Measurements from ENCODE around the gene ZFP91.
A peak's percentile ranks its signal among the peaks of the same experiment; 100 is the strongest.

ZFP91 gene

DNA sequence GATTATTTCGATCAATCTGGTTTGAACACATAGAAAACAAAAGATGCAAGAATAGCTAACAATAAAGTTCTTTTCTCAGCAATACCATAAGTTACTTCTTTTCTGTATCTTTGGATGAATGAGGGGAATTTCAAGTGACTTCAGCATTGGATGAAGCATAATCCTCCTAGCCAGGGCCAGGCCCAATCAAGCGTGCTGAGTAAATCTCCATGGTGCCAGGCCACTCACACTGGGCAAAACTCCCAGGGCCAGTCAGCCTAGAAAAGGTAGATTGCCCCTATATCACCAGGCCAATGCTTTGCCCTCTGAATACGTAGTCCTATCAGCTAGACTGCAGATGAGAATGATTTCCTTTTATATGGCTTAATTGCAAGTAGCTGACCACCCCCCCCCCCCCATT lies 49.6 kb downstream of the ZFP91 start:
- FAIRE-seq (peak; percentile 89), DNase-seq (ENCODE audit: low spot score) (peak; percentile 74)

DNA sequence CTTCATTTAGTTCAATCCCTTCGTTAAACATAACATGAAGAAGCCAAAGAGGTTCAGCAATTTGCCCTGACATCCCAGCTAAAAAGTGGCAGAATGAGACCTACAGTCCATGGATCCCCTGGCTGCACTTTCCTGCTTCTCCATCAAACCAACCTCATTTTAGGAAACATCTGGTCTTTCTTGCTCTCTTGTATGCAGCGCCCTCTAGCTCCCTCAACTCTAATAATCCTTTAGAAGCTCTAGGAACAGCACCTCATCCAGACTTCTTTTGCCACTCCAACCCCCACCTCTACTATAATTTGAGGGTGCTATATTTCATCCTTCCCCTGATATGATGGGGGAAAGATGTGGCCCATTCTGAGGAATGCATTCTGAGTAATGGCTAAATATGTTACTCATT lies 51.0 kb downstream of the ZFP91 start:
- no peak for FAIRE-seq
- no peak for DNase-seq (ENCODE audit: low spot score)

DNA sequence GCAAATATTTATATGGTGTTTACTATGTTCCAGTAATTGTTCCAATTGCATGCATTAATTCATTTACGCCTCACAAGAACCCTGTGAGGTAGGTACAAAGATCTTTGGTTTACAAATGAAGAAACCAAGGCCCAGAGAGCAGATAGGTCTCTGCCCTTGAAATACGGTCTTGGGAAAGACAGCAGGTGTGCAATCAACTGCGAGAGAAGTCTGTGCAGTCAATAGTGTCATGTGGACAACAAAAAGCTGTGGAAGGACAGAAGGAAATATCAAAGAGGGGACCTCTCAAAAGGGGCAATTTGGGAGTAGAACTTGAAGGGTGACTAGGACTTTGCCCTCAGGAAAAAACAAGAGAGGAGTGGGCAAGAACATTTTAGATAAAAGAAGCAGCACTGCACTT lies 52.5 kb downstream of the ZFP91 start:
- no peak for FAIRE-seq
- DNase-seq (ENCODE audit: low spot score): no peak

DNA sequence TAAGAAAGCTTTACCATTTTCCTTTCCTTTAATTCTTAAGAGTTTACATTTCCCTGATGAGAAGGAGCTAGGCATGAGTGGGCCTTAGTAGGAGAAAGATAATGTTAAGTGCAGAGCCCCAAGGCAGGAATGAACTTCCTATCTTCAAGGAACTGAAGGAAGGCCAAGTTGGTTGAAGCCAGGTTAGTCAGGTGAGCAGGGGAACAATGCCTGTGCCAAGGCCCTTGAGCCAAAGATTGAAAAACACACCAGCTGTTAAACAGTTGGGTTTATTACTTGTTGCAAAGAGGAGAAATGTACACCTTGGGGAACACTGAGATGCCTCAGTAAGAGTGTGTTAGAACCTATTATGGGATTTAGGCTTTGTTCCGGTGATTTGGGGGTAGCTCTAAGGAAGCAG lies 53.6 kb downstream of the ZFP91 start:
- DNase-seq (ENCODE audit: low spot score) (no peak), FAIRE-seq (no peak)

DNA sequence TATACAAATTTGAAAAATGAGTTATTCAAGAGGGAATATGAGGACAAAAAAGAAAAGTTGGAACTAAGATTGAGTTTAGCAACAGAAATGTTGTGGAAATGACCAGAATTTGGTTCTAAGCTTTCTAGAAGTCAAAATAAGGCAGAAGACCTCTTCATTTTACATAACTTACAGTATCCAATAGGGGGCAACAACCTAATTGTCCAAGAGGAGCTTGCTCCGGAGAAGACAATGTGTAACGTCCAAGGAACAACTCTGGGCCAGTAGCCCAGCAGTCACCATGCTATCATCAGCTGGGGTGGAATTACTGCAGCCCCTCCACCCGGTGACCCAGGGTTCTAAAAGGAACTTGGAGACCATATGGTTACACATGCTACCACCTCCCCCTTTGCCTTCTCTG lies 57.7 kb downstream of the ZFP91 start:
- FAIRE-seq: no peak

DNA sequence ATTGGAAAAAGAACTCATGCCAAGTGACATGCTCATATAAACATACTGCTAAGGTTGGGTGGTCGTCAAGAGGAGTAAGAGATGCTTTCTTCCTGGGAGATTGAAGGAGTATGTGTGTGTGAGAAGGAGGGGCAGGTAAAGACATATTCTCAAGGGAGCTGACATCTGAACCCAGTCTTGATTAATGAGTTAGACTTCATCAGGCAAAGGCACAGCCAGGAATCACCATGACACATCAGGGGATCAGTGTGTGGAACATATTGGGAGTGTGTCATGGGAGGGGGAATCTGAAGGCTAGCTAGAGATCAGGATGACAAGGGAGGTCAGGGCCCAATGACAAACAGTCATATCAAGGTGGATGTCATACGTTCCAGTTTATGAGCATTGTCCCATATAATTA lies 58.5 kb downstream of the ZFP91 start:
- no peak for FAIRE-seq

More for the DNA sequence above, 57.7 kb downstream of the ZFP91 start:
- no peak for DNase-seq (ENCODE audit: low spot score)

DNA sequence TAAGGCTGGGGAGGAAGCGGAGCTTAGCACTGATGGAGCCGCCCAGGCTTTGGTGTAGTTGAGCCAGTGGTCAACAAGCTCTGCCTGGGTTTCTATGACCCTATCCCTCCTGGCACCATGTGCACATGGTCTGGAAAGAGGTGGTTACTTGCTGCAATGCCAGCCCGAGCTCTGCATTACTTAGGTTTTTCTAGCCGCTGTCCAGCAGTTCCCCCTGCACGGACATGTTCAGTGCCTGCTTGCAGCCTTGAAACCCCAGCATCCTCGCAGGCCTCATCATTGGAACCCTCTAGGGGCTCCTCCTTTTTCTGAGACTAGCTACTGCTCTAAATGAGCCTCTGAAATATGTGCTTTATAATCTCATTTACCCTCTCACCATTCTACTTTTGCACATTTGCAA lies 60.2 kb downstream of the ZFP91 start:
- FAIRE-seq (no peak), DNase-seq (ENCODE audit: low spot score) (no peak)

More for the DNA sequence above, 58.5 kb downstream of the ZFP91 start:
- DNase-seq (ENCODE audit: low spot score): no peak

DNA sequence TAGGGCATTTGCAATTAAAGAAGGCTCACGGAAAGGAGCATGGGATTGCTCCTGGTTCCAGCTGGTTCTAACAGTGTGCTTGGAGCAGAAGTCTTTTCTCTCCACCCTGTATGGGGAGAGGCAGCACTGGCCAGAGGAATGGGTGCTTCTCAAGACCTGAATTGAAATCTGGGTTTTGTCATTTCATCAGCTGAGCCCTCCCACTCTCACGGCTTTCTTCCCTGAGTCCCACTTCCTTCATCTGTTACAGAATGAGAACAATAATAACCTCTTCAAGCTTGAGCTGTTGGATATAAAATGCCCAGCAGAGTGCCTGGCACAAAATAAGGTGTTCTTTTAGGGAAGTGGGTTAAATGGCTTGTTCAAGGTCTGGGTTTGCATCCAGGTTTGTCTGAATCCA lies 60.8 kb downstream of the ZFP91 start:
- FAIRE-seq (no peak), DNase-seq (ENCODE audit: low spot score) (no peak)

DNA sequence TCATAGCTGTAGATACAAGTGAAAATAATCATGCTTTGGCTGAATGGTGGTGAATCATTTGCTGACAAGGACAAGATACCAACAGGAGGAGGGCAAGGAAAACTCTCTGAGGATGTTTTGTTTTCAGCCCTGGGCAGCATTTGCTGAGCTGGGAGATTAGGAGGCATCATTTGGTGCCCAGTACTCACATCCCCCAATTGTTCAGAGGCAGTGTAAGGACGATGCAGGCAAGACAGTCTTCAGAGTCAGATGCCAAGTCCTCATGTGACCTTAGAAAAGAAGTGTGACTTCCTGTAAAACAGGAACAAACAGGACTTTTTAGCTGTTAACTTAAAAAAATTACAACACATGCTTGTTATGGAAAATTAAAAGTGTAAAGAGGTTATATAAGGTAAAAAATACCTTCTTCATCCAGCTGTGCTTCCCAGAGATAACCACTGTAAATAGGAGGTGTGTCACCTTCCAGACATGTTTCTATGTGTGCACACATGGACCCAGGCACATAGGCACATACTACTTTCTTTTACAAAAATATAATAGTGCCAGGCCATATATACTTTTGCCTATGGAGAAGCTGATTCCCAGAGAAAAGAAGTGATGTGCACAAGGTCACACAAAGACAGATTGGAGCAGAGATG lies 61.6 kb downstream of the ZFP91 start:
- DNase-seq (ENCODE audit: low spot score): no peak
- no peak for FAIRE-seq

DNA sequence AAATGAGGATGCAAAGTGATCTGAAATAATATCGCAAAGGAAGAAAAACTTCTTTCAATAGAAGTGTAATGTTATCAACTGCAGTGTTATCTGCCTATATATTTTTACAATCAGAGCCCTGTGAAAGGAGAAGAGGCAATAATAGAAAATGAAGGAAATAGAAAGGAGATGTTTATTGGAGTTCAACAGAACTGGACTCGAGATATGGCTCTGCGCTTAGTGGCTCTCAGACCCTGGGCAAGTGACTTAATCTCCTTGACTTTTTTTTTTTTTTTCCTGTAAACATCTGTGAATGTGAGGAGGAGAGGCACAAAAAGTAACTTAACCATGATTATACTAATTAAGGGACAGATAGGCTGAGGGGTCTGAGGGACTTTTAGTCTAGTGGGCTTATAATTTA lies 62.5 kb downstream of the ZFP91 start:
- FAIRE-seq (no peak), DNase-seq (ENCODE audit: low spot score) (no peak)

DNA sequence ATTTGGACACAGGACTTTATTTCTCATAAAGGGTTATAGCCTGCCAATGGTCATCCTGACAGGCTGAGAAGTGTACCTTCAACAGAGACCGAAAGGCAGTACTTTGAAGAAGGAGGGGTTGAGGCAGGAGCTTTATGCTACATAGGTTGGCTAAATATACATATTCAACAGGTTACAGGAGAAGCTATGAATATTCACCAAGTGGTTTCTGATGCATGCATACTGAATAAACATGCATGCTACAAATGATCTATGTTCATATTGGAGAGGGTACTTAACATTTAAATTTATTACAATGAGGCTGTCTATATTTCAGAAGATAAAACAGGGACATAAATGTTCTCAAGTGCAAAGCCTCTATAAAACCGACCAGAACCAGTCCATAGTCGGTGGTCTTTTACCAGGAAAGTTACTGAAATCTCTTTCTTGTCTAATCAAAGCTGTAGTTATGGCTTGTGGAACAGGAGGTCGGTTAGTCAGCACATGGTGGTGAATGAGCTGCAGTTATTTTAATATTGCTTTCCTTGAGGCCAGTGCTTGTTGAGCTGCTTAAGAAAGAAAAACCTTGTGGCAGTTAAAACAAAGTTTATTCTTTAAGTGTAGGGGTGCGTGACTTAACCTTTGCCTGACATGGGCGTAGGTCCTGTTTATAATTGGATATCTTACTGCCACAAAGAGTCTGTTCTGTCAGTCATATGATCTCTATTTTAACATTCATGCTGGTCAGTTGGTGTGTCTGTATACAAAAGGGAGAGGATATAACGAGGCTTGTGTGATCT lies 63.1 kb downstream of the ZFP91 start:
- no peak for DNase-seq (ENCODE audit: low spot score)
- no peak for FAIRE-seq

DNA sequence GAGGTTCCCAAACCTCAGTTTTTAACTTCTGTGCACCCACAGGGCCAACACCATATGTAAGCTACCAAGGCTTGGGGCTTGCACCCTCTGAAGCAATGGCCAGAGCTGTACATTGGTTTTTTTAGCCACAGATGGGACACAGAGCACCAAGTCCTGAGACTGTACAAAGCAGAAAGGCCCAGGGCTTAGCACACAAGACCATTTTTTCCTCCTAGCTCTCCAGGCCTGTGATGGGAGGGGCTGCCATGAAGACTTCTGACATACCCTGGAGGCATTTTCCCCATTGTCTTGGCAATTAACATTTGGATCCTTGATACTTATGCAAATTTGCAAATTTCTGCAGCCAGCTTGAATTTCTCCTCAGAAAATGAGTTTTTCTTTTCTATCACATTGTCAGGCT lies 67.0 kb downstream of the ZFP91 start:
- DNase-seq (ENCODE audit: low spot score) (no peak), FAIRE-seq (no peak)

DNA sequence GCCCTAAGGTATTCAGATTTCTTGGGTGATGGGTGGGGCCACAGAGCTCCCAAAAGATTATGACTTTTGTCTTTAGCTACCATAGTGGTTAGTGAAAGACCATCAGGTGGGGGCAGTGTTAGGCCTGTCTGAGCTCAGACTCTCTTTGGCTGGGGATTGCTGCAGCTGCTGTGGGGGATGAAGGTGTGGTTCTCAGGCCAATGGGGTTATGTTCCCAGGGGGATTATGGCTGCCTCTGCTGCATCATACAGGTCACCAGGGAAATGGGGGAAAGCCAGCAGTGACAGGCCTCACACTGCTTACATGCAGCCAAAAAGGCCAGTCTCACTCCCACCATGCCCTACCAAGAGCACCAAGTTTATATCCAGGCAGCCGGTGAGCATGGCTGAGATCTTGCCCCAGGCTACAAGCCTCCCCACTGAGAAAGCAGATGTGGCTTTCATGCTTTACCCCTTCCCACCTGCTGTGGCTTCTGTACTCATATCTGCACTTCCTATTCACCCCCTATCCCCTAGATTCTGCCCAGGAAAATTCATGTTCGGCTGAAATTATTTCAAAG lies 68.4 kb downstream of the ZFP91 start:
- FAIRE-seq: no peak
- DNase-seq (ENCODE audit: low spot score): no peak

DNA sequence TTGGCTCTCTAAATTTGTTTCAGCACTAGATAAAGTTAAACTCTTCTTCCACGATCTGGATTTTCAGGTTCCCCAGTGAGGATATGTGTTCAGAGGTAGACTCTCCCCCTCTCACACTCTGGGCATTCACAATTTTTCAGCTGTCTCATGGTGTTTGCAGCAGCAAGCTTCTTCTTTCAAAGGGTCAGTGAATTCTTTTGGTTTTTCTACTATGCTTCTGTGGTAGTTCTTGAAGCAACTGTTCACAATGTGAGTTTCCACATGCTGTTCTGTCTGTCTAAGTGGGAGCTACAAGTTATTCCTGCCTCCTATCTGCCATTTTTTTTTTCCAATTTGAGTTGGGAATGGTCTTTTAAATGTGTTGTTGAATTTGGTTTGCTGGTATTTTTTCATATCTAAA lies 69.0 kb downstream of the ZFP91 start:
- FAIRE-seq: no peak
- DNase-seq (ENCODE audit: low spot score): no peak

DNA sequence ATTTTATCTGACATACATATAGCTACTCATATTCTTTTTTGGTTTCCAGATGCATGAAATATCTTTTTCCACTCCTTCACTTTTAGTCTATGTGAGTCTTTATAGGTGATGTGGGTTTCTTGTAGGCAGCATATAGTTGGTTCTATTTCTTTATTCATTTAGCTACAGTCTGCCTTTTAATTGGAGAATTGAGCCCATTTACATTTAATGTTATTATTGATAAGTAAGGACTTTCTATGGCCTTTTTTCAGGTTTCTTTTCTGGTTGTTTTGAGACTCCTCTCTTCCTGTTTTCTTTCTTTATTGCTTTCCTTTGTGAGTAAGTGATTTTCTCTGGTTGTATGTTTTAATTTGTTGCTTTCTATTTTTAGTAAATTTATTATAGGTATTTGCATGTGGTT lies 70.8 kb downstream of the ZFP91 start:
- FAIRE-seq (no peak), DNase-seq (ENCODE audit: low spot score) (no peak)

DNA sequence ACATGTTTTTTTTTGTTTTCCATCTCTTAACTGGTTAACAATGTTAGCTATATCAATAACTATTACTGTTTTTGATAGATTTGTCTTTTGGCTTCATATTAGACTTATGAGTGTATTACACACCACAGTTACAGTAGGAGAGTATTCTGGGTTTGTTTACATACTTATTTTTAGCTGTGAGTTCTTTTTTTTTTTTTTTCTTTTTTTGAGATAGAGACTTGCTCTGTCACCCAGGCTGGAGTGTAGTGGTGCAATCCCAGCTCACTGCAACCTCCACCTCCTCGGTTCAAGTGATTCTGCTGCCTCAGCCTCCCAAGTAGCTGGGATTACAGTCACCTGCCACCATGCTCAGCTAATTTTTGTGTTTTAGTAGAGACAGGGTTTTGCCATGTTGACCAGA lies 71.6 kb downstream of the ZFP91 start:
- FAIRE-seq: no peak
- DNase-seq (ENCODE audit: low spot score): no peak

DNA sequence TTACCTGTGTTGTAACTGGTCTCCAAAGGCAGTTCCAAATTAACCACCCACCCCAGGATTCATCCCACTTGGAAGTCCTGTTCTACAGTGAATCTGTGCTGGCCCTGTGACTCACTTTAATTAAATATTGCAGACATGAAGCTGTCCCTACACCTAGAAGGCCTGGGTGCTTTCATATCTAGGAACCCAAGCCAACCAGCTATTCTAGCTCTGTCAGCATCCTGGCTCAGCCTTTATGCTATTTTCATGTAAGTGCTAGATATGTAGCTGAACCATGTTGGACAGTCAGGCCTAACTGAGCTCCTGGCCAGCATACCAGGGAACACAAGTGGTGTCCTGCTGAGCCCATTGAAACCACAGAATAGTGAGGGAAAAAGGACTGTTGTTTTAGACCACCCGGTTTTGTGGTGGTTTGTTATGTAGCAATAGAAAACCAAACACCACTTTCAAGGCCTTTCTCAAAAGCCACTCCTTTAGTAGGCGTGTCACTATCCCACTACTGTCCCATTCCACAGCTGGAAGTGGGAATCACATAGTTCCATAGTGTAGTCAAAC lies 73.9 kb downstream of the ZFP91 start:
- no peak for FAIRE-seq
- no peak for DNase-seq (ENCODE audit: low spot score)

DNA sequence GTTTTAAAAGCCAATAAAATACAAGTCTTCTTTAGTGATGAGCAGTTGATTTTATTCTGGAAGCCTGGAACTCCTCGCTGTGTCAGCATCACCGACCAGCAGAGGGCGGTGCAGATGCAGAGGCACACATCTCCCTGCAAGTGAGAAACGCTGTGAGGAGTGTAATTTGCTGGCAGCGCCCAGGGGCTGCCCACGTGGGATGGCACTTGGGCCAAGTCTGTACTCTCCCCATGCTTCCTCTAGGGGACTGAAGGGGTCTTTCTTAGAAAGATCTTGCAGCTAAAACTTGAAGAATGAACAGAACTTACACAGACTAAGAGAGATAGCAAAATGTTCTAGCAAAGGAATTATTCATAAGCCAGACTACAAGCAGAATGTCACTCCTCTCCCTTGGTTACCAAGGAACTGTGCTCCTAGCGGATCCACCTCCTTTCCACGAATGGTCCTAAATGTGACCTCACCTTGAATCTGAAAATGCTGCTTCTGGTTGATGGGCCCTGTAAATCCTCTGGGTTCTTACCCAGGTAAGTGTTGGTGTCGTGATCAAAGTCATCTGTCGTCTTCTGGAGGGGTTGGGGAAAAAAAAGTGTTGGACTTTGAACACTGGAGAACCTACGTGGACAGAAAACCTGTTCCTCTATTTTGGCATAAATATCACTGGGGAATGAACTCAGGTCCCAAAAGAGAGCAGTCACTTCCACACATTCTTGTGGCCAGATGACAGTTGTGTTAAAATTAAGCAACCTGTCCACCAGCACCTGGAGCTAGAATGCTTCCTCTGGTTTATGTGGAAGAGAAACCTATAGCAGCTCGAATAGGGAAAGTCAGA lies 75.4 kb downstream of the ZFP91 start:
- FAIRE-seq: no peak
- DNase-seq (ENCODE audit: low spot score): peak; percentile 42

DNA sequence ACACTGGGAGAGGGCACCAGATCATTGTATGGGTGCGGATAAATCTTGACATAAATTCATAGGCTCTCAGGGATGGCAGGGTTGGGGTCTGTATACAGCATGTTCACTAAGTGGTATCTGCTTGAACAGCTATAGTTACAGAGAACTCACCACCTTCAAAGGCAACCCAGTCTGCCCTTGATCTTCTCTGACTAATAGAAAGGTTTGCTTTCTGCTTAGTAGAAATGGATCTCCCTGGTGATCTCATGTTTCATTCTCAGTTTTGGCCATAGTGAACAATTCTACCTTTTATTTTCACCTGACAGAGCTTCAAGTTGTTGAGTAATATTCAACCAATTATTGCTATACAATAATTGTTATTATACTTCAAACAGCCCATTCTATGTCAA lies 76.0 kb downstream of the ZFP91 start:
- FAIRE-seq: no peak

DNA sequence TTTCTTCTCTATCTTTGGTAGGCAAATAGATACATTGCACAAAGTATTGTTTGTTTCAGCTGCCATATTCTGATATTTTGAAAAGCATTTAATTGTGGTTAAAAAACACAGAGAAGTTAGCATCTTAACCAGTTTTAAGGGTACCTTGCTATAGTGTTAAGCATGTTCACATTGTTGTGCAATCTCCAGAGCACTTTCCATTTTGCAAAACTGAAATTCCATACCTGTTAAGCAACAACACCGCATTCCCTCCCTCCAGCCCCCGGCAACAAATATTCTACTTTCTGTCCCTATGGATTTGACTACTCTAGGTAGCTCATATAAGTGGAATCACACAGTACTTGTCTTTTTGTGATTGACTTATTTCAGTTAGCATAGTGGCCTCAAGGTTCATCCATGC lies 77.5 kb downstream of the ZFP91 start:
- DNase-seq (ENCODE audit: low spot score) (no peak), FAIRE-seq (no peak)

More for the DNA sequence above, 76.0 kb downstream of the ZFP91 start:
- DNase-seq (ENCODE audit: low spot score): no peak

DNA sequence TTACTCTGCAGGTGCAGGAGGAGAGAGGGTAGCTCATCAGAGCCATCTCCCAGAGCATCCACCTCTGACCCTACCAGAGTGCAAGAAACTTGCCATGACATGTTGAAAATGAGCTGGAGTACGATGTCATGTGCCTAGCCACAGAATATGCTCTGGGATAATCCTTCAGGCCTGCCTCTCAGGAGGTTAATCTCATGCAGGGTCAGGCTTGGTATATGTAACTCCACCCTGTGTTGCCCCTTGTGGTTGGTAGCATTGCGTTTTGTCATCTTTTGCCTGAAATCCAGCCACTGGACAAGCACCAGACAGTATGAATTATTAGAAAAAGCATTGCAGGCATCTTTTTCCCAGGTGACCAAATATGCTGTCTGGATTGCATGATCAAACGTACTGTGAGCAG lies 79.8 kb downstream of the ZFP91 start:
- DNase-seq (ENCODE audit: low spot score) (no peak), FAIRE-seq (no peak)

DNA sequence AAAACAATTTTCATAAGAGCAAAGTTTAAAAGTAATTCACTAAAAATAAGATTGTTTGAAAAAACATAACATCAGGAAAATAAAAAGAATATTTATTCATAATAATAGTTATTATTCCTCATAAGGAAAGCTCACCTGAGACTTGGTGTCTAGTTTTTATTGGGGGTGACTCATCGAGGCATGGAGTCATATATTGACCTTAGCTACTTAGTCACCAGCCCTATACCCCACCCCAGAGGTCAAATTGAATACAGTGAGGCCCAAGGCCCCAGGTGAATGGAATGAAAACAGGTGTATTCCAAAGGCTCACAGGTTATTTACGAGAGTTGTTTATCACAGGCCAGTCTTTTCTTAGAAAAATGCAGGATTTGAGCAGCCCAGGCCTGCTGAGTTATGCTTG lies 80.5 kb downstream of the ZFP91 start:
- FAIRE-seq: no peak
- DNase-seq (ENCODE audit: low spot score): no peak

Measured in RCC 7860 (cell line).